ENCODE measurements around the gene ENTREP3.
"Not testable (repeated sequence)": the region's sequence is repeated elsewhere in the genome, so short reads cannot be mapped to it uniquely, and the experiment has no call there.

The ENTREP3 gene

DNA sequence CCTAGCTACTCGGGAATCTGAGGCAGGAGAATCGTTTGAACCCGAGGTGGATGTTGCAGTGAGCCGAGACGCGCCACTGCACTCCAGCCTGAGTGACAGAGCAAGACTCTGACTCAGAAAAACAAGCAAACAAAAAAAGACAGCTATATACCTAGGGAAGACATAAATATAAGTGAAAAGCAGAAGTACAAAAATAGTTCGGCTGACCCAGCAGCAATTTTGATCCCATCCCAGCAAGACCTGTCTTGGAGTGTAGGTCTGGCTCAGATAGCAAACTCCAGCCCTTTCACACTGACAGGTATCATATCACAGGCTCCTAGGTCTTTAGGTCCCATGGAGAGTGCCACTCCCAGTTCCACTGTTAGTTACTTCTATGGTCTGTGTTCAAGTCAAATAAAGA lies 32.2 kb downstream of the ENTREP3 start:
- DNase-seq (ENCODE audit: low read depth in 2 of 2) = no peak

DNA sequence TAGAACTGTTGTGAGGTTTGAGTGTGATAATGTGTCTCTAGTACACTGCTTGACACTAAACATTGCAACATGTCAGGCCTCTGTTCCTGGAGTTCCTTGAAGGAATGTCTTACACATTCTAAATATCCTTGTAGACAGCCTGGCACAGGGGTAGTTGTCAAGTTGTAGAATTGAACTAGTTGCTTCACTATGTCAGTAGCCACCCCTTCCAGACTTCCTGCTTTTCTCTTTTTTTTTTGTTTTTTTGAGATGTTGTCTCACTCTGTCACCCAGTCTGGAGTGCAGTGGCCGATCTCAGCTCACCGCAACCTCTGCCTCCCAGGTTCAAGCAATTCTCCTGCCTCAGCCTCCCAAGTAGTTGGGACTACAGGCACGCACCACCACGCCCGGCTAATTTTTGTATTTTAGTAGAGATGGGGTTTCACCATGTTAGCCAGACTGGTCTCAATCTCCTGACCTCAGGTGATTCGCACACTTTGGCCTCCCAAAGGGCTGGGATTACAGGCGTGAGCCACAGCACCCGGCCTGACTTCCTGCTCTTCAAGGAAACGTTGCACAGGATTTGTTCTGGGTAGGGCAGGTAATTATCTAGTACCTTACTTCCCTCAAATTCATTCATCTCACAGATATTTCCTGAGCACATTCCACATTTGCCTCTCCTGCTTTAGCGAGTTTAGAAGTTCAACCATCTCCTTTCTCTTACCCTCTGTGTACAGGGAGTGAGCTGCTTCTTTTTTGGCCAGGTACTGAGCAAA lies 34.9 kb downstream of the ENTREP3 start:
- not testable (repeated sequence) for DNase-seq (ENCODE audit: low read depth in 2 of 2)

GRCh38 chr1:155219592-155220031 lies 35.7 kb downstream of the ENTREP3 start:
- no peak for DNase-seq (ENCODE audit: low read depth in 2 of 2)

DNA sequence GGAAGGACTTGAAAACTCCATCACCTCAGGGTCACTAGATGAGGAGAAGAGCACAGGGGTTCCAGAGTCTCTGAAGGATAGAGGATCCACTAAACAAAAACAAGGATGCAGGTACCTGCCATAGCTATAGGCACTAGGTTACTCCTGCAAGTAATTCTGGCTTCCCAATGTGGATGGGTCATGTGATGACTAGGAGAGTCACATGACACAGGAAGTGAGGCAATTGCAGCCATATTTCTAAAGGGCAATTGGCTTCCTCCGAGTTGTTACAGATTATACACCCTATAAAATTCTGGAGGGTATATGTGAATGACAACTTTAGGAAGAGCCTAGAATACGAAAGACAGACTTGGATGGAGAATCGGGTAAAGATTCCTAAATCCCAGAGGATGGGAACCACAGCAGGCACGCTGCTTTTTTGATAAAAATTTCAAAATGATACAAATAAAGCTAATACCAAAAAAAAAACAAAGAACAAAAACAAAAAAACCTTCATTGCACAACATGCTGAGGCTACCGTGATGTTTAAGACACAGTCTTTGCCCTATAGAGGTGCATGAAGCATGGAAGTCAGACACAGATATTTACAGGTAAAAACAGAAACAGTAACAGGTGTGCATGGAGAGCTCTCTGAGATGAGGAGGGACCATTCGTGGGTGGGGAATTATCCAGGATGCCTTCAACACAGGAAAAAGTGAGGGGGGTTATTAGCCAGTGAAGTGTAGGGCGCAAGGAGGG lies 36.3 kb downstream of the ENTREP3 start:
- no peak for DNase-seq (ENCODE audit: low read depth in 2 of 2)

DNA sequence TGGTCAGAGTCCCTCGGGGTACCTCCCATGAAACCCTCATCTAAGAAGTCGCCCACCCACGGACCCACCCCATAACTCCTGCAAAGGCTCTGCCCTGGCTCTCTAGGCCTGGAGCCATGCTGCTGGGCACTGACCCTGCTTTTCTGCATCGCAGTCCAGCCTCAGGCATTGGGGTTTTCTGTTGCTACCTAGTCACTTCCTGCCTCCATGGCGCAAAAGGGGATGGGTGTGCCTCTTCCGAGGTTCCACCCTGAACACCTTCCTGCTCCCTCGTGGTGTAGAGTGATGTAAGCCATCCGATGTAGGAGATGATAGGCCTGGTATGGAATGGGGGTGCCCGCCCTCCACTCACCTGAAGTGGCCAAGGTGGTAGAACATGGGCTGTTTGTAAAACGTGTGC lies 40.6 kb downstream of the ENTREP3 start:
- not testable (repeated sequence) for DNase-seq (ENCODE audit: low read depth in 2 of 2)

GRCh38 chr1:155212051-155212440 lies 43.2 kb downstream of the ENTREP3 start:
- not testable (repeated sequence) for DNase-seq (ENCODE audit: low read depth in 2 of 2)

DNA sequence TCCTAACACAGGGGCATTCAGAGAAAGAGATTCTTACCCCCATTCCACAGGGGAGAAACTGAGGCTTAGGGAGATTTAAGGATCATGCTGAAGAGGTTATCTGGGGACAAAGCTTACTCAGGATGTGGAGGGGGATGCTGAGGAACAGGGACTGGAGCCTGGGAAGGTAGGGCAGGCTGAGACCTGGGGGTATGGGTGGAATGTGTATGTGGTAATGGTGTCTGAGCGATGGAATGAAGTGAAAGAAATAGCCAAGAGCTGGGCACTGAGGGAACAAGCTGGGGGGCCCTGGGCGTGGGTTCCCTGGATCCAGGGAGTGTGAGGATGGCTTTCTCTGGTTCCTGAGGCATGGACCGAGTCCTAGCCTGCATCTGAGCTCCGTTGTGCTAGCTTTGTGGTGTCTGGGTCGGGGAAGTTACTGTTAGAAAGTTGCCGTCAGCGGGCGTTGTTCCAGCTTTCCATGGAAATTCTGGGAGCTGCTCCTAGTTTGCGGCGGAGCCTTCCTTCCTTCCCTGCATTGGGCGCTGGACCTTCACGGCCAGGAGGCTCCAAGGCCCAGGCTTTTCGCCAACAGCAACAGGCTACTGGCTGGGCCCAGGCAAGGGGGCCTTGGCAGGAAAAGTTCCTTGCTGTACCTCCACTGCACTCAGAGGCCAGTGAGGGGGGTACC lies 43.8 kb downstream of the ENTREP3 start:
- not testable (repeated sequence) for DNase-seq (ENCODE audit: low read depth in 2 of 2)

DNA sequence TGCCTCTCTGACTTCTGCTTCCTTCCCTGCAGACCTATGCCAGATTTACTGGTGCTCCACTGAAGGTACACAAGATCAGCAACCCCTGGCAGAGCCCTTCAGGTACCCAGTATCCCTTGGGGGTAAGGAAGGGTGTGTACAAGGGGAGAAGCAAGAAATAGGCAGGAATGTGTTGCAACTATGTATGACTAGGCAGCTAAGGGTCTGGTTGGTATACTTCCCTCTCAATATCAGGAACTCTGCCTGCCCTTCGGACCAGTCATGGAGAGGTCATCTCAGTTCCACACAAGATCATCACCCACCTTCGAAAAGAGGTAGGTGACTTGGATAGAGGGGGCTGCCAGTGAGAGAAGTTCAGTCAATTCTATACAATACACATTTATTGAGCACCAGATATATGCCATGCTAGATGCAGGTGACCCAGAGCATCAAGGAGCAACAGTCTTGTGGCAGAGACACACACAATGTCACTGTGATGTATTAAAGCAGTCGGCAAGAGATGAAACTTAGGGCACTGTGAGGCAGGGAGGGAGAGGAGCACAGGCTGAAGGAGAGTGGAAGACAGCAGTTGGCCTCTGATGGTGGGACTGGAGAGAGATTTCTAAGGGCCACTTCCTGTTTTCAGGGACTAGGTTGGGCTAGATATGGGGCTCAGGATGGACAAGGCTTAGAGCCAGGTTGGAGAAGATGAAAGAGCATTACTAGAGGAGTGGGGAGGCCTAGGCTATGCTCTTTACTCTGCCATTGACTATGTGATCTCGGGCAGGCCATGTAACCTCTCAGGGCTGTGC lies 44.8 kb downstream of the ENTREP3 start:
- no peak for DNase-seq (ENCODE audit: low read depth in 2 of 2)

- no peak for DNase-seq (ENCODE audit: low read depth in 2 of 2)
Observed at GRCh38 chr1:155209312-155209721, 46.0 kb downstream of the ENTREP3 start.

GRCh38 chr1:155208541-155209311 lies 46.6 kb downstream of the ENTREP3 start, which contains the start of gene MTX1:
Gene MTX1, plus strand, starts transcription at chr1:155208695. Its CDS starts 110 bp downstream, at chr1:155208805.
- peak; percentile 76 to 81 for DNase-seq (ENCODE audit: low read depth in 2 of 2)

GRCh38 chr1:155207806-155208540 lies 47.3 kb downstream of the ENTREP3 start, which contains the start of gene THBS3:
Gene THBS3, minus strand, starts transcription at chr1:155207897. Its CDS starts 21 bp downstream, at chr1:155207876.
- no peak for DNase-seq (ENCODE audit: low read depth in 2 of 2)

DNA sequence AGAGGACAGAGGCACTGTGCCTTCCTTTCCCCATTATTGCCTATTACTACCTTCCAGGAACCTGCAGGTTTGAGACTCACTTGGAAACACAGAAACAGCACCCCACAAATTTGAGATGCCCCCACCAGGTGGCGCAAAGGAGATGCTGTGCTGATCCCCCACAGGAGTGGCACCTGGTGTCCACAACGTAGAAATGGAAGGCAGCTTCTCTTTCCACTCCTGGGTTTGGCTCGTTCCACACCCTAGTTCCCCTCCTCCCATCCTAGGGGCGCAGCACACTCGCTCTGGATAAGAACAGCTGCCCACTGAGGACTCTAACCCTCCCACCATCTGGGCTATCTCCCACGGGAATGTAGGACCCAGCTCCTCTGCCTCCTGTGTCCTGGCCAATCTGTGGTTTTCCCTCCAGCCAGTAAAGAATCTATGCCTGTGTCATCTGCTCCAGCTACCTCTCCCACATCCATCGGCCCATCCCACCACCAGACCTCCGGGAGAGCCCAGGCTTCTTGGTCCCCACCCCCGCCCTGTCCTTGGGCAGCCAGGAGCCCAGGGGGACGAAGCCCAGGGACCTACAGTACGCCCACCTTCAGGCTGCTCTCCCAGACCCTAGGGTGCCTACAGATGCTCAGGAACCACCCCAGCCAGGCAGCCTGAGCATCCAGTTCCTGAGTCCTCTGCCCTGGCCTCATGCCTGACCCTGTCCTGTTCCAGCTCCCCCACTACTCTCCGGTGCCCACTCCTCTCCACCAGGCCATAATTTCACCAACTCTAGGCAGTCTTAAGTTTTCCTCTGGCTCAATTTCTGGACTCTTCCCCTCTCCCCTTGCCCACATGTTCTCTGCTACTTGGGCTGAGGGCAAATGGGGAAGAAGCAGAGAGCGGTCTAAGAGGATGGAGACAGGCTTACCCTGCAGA lies 48.1 kb downstream of the ENTREP3 start:
- peak; percentile 81 to 89 for DNase-seq (ENCODE audit: low read depth in 2 of 2)

- no peak for DNase-seq (ENCODE audit: low read depth in 2 of 2)
Observed at GRCh38 chr1:155205969-155206593, 49.2 kb downstream of the ENTREP3 start.

- no peak for DNase-seq (ENCODE audit: low read depth in 2 of 2)
Observed at GRCh38 chr1:155205035-155205434, 50.2 kb downstream of the ENTREP3 start.

DNA sequence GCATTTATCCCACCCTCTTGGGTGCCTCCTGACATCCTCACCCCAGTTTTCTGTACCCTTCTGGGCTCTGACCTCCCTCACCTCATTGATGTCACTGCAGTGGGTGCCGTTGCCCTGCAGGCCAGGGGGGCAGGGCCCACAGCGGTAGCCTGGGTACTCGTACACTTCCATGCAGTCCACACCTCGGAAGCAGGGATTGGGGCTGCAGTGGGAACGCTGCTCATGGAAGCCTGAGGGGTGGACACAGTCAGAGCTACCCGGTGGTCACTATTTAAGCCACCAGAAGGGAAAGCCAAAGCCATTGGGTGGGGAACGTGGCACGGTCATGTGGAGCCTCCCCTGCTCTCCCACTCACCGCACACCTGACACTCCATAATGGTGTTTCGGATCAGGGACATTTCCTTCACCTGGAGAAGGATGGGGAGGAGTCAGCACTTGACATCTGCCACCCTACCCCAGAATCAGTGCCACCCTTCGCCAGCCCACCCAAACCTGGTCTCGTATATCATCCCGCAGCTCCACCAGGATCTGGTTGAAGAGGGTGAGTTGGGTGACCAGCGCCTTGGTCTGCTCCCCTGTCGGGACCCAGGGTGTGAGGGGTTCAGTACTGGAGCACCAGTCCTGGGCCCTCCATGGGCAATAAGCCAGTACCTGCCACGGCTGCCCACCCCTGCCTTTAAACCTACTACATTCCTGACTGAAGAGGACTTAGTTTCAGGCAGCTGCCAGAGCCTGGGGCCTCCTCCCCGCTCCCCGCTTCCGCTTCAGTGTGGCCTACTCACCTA lies 52.4 kb downstream of the ENTREP3 start:
- no peak for DNase-seq (ENCODE audit: low read depth in 2 of 2)

DNA sequence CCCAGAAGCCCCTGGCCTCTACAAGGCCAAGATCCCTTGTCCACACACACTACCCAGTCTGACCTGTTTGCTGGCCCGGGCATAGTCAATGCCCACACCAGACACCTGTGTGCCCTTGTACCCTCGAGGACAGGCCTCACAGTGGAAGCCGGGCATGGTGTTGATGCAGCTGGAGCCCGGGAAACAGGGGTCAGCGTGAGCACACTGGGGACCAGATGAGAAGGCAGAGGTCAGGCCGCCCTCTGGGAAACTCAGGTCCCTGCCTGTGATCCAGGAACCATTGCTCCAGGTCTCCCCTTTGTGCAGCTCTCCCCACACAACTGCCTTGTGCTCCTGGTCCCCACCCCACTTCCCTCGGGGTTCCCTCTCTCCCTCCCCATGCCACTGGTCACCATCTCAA lies 53.1 kb downstream of the ENTREP3 start:
- no peak for DNase-seq (ENCODE audit: low read depth in 2 of 2)

GRCh38 chr1:155200920-155201319 lies 54.4 kb downstream of the ENTREP3 start:
- DNase-seq (ENCODE audit: low read depth in 2 of 2) = no peak

- no peak for DNase-seq (ENCODE audit: low read depth in 2 of 2)
Observed at GRCh38 chr1:155199792-155200191, 55.5 kb downstream of the ENTREP3 start.
